HG02938 (cell line): Measurements from ENCODE around the gene EPOP.

Experiments used
- ATAC-seq: cut with Tn5 transposase; IDR thresholded peaks from one replicate; pipeline ENCODE4 v1.9.1; 2021; ENCODE audit warnings: mild to moderate bottlenecking, moderate library complexity; ENCODE audit not compliant: unreplicated experiment

EPOP gene

DNA sequence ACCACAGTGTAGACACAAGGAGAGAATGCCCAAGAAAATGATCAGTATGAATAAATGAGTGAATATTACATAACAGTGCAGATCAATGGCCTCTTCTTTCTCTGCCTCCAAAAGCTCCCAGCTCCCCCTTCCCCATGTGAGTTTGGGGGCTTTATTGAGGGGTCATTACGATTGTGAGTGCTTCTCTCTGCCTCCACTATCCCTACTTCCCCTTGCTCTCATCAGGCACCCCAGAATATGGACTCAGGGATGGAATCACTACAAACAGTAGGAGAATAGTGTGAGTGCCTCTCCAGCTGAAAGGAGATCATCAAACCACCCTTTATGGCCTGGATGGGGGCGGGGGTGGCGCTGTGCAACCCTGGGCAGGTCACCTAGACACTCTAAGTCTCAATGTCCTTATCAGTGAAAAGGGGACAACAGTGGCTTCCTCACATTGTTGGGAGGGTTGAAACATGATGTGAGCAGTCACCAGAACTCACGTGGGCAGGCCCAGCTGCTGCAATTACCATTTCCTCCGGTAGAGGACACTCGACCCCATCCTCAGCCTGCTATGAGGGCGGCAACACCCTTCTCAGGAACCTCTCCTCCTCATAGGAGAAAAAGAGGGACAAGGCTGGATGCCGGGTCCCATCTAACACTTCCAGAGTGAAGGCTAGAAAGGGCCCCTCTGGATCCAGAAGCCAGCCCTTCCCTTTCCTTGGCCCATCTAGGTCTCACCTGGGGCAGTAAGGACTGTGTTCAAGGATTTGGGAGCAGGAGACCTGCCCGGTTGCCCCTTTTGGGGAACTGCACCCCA lies 2.1 kb upstream of the EPOP start:
- ATAC-seq, result no peak

DNA sequence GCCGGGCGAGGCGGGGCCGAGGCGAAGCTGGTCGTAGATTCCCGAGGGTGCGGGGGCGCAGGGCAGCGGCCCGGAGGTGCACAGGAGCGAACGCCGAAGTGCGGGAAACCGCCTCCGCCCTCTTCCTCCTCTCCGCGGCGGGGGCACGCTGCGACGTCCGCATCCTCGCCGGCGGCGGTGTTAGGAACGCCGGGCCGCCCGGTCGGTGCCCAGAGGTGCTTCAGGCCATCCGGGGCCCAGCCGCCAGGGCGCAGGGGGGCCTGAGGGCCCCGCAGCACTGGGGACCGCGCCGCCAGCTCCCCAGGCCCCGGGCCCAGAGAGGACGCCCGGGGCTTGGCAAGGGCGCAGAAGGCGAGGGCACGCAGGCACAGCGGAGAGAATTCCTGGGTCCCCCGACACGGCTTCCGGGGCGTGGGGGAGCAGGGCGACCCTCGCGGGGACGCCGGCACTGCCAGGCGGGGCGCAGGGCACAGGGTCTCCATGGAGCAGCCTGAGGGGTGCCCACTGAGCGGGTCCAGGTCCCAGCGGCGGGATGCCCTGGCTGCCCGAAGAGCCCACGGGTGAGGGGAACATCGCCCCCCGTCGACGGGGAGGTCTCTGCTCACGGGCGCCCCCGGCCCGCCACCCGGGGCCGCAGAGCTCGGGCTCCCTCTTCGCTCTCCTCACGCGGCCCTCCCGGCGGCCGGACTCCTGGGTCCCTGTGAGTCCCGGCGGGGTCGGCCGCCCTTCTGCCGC lies 576 bp downstream of the EPOP start:
- no peak for ATAC-seq

DNA sequence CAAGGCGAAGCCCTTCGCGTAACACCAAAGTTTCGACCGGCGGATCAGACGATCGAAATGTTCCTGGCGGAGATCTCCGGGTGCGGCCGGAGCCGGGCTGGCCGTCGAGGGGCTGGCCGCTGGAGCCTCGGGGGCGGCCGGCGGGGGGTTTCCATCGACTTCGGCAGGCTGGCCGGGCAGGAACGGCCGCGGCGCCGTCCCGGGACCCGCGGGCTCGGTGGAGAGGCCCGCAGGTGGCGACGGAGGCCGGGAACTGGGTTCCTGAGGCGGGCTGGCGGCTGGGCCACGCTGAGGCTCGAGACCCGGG lies 1.1 kb downstream of the EPOP start:
- ATAC-seq, result no peak

DNA sequence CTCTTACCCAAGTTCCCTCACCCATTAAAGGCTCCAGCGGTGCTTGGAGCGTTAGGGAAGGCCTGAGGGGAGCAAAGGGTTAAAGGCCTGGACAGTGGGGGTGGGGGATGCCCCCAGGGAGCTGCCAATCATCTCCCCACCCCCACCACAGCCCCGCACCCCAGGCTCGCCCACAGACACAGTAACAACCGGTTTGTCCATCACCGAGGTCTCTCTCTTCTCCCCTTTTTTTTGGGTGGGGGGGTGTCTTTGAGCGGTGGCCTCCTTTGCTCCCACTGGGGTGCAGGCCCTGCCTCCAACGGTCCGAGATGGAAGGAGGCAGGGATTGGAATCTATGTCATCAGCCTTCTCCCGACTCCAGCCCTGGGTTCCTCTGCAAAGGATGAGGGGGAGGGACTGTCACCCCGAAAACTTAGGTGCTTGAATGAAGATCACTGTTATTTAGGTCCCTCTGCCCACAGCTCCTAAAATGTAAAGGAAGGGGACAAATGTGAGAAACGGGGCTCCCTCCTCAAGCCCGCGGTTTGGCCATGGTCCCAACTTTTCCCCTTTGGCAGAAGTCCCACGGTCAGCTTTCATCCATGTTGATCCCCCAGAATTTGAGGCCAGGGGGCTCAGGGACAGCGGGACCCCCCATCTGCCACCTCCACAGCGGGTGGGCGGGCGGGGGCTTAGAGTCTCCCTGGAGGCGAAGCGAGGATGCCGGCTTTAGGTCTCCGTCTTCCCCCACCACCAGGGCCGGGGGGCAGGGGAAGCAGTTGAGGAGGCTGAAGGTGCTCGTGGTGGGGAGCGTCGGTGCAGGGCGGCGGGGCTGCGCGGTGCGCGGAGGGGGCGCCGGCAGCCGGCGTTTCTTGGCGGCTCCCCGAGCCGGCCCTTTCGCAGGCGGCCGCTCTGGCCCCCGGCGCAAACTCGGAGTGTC lies 1.7 kb downstream of the EPOP start:
- ATAC-seq, result no peak

DNA sequence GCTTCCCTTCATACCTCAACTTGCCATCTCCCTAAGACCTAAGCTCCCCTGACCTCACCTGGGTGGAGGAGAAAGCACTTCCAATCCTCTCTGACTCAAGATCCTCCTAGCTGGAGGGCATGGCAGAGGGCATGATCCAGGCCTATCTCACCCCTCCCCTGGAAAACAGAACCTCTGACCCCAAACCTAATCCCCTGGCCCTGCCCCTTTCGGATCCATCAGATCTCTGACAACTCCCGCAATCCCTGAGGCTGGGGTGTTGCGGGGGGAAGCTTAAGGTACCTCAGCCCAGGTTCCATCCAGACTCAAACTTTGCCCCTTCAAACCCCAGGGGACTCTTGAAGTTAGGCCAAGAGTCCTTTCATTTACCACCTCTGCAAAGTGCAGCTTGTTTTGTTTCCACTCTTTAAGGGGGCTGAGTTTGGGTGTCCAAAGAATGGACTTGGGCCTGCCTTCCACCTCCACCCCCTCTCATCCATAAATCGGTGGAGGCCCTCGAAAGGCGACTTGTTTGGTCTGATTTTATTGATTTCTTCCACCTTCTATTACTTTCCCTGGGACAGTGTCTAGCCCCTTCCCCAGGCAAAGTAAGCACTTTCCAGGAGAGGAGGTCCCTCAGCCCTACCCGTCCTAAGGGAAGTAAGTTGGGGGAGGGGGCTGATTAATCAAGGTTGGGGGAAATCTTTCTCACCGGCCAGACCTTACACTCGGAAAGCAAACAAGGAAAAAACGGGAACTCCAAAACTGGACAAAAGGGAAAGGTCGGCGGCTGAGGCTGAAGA lies 2.6 kb downstream of the EPOP start:
- no peak for ATAC-seq

DNA sequence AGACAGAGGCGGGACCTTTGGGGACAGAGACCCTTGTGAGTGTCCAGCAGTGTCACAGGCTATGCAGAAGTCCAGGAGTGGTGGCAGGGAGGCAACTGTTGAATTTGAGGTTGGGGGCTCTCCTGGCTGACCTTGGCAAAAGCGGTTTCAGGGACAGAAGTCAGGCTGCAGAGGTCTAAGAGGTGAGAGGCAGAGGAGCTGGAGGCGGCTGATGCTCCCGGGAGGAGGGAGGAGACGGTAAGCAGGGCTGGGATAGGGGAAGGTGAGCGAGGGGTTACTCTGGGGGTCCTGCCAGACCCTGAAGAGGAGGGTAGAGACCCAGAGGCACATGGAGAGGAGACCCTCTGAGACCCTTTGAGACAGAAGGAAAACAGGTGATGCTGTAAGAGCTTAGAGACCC lies 5.2 kb downstream of the EPOP start:
- no peak for ATAC-seq

DNA sequence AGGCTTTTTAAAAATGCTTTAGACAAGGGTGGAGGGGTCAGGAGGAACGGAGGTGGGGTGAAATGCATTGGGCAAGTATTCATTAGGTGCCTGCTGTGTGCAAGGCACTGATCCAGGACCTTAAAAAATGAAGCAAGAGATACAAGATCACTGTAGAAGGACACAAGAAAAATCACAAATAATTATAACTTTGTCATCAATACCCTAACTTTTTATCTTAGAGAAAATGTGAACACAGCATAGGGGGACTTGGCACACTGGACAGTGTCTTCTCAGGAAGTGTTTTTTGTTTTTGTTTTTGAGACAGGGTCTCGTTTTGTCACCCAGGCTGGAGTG lies 7.0 kb downstream of the EPOP start:
- ATAC-seq, result no peak

DNA sequence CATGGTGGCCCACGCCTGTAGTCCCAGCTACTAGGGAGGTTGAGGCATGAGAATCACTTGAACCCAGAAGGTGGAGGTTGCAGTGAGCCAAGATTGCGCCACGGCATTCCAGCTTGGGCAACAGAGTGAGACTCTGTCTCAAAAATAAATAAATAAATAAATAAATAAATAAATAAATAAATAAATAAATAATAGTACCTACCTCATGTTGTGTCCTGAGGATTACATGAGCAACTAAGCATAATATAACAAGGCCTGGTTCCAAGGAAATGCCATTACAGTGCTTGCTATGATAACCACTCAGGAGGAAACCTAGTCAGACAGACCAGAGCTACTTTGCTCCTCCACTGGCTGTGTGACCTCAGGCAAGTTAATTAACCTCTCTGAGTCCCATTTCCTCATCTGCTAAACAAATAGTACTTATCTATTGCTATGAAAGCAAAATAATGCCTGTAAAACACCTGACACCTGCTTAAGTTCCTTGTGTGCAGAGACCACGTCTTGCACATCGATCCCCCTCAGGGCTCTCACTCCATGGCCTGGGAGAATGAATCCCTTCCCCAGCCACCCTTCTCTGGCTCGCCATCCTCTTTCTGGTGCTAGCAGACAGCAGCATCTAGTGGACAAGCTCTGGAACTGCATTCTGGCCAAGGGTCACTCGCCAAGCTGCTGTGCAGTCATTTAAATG lies 7.5 kb downstream of the EPOP start:
- ATAC-seq, result no peak

DNA sequence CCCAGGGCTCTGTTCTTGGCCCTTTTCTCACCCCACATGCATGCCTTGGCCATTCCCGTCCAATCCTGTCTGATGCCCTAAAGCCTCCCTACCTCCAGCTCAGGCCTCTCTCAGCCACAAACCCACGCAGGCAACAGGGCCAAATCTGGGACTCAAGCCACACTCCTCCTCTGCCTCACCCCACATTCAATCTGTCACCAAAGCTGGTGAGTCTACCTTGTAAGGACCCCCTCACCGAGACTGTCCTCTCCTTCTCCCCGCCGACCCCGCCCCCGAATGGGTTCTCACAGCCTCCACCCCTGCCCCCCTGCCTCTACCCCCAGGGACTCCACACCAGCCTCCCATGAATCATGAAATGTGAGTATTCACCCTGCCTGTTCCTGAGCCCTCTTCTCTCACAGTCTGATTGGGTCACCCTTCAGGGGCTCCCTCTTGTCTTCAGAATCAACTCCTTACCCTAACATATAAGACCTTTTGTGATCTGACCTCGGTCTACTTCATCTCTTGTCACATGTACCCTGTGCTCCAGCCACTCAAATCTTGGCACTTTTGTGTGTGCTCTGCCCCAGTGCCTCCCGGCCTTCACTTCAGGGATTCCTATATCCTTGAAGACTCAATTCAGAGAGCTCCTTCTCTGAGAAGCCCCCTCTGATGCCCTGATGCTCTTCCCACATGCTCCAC lies 10.7 kb downstream of the EPOP start:
- ATAC-seq, result no peak

DNA sequence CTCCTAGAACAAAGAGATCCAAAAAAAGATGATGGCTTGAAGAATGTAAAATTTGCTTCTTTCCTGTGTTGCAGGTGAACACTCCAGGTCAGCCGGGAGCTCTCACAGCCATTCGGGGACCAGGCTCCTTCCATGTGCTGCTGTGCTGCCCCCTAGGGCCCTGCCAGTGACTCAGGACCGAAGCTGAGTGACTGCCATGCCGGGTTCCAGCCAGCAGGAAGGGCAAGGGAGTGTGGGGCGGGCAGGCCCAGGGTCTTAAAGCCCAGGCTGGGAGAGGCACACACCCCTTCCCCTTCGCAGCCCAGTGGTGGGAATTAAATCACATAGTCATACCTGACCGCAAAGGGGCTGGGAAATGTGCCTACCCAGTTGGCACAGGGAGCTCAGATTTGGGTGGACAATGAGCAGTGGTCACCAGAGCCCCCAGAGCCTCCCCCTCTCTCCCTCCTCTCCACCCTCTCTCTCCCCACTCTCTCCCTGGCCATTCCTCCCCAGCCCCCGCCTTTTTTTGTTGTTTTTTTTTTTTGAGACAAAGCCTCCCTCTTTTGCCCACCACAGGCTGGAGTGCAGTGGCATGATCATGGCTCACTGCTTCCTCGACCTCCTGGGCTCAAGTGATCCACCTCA lies 11.5 kb downstream of the EPOP start:
- no peak for ATAC-seq

DNA sequence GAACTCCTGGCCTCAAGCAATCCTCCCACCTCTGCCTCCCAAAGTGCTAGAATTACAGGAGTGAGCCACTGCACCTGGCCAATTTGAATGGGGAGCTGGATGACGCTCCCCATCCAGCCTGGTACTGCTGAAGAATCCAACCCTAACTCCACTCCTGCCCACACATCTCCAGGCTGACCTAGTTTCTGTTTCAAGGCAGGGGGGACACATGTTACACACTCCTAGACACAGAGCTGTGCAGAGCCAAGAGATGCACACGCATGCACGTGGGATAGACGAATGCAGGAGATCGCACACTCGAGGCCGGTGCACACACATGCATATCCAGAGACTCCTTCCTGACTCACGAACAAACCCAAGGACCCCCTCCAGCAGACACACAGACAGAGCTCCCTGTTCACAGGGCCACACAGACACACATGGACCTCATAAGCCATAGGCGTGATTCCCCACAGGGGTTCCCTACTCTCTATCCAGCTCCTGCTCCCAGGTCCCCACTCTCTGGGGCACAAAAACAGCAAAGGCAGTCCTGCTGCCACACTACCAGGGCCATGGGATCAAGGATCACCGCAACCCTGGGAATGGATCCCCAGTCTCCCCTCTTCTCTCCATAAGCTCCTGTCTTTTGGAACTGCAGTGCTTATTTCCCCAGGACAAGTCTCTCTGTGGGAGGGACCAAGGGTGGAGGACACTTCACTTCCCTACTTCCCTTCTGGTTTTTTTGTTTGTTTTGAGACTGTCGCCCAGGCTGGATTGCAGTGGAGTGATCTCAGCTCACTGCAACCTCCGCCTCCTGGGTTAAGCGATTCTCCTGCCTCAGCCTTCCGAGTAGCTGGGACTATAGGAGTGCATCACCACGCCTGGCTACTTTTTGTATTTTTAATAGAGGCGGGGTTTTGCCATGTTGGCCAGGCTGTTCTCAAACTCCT lies 14.4 kb downstream of the EPOP start:
- ATAC-seq, result no peak

DNA sequence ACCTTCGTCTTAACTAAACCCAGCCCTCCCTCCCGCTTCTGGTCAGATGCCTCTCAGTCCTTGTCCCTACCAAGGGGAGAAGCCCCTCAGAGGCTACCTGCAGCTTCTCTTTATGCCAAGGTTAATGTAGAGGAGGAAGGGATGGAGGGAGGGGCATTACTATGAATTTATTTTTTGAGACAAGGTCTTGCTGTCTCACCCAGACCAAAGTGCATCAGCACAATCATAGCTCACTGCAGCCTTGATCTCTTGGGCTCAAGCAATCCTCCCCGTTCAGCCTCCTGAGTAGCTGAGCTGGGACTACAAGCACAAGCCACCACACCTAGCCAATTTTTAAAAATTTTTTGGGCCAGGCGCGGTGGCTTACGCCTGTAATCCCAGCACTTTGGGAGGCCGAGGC lies 15.3 kb downstream of the EPOP start:
- ATAC-seq, result no peak

DNA sequence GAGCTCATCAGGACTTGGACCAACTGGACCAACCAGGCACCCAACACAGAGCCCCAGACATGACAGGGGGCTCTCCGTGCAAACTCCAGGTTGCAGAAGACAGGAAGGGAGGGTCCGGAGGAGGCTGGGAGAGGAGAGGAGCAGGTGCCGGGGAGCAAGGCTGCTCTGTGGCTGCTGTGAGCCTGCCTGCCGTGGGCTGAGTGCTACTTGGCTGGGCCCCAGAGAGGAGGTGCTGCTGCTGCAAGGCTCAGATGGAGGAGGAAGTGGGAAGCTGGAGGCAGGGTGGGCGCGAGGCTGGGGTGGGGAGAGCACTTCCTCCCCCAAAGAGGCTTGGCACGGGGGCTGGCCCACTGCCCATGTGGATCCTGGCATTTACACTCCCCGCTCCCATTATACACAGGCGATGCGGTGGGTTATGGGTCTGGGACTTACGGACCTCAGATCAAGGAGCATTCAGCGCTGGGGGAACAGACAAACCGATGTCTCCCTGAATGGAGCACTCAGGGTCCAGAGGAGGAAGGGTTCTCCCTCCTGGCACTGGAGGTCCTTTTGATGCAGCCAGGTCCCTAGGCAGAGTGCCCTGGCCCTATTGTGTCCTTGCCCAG lies 15.9 kb downstream of the EPOP start:
- no peak for ATAC-seq

DNA sequence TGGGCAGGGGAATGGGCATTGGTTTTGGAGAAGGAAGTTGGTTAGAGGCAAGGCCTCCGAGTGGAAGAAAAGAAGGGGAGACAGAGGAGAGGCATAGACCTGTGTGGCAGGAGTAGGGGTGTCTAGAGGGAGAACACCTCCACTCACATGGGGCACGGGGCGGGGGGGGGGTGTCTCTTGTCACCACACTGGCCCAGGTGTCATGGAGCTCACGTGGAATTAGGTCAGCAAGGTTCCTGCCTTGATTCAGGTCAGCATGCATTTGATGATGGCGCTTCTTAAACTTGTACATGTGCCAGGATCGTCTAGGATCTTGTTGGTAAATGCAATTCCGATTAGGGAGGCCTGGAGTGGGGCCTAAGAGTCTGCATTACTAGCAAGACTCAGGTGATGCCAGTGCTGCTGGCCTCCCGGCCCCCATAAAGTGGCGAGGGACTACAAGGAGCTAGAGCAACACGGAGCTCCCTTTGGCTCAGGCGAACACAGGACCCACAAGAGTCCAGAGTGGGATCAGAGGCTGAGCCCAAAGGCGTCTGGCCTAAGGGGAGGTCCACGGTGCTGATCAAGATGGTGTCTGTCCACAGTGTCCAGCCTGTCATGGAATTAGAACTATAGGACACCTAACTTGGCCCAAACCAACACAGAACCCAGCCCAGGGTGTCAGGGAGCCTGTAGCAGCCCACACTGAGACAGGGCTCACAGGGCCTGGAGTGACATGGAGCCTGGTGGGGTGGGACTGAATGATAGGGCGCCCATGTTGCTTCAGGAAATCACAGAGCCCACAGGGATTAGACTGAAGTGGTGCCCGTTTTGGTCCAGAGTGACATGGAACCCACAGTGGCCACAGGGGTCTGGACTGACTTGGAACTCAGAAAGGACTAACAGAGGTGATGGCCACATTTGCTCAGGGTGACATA lies 16.7 kb downstream of the EPOP start:
- no peak for ATAC-seq

DNA sequence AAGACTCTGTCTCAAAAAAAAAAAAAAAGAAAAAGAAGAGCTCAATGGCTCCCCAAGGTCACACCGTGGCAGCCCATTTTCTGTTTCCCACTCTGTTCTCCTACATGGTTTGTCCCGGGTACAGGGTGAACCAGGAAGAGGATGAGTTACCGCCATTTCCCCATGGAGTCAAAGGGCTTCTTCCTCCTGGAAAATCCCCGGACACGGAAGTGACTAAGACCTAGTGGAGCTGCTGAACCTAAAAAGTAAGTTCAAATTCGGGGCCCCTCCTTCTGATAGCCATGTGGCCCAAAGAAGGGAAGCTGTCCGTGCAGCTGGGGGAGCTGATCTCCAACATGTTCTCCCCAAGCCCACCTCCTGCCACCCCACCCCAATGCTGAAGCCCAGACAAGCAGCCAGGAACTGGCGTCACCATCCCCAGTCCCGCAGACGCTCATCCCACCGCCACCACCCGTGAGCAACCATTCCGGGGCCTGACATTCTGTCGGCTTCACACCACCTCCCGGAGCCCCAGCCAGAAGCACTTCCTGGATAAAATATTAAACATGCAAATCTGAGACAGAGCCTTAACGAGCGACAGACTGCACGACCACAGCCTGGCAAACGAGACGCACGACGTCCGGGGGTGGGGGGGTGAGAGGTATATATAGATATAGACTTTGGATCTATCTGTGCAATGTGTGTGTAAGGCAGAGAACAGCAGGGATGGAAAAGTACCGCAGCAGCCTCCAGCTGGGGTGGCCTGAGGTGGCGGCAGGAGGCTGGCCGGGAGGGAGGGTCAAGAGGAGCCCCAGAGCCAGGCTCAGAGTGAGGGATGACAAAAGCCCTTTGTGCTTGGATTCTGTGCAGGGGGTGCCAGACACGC lies 17.6 kb downstream of the EPOP start:
- no peak for ATAC-seq
